Panc1 (cell line): ENCODE measurements around the gene STARD8.

Experiments
- CTCF ChIP-seq: fragments of 450-650 bp; IDR thresholded peaks from 2 replicates; pipeline ENCODE4 v1.5.1; 2017; ENCODE audit warnings: mild to moderate bottlenecking
- POLR2AphosphoS5 ChIP-seq: IDR thresholded peaks from 2 replicates; pipeline ENCODE4 v1.6.1; 2012; ENCODE audit warnings: mild to moderate bottlenecking, low read depth, low read length, moderate library complexity
- REST ChIP-seq, 2 experiments: IDR thresholded peaks; 2 replicates each; pipeline ENCODE4 v1.6.1; 2011 to 2012; ENCODE audit warnings: low read depth in 2 of 2, control low read depth in 1 of 2, low read length in 1 of 2, mild to moderate bottlenecking in 1 of 2, moderate library complexity in 1 of 2; ENCODE audit not compliant: insufficient read depth in 1 of 2

- TF ChIP-seq CTCF (no peak), REST (IDR thresholded peaks at IDR 0.05; ENCODE audit: insufficient read depth in 1 of 2, low read depth in 2 of 2, low read length in 1 of 2) (no peak), POLR2AphosphoS5 (no peak)
Observed at GRCh38 chrX:68666580-68666979, 19.1 kb downstream of the STARD8 start.
